Posterior vena cava (tissue), 2 donors: ENCODE results near the gene ZNF774. TPM values are rescaled to one million over a fixed set of nuclear protein-coding genes. Genes with fewer than 3 reads are reported as not detected.
"Not testable (repeated sequence)": the region's sequence is repeated elsewhere in the genome, so short reads cannot be mapped to it uniquely, and the experiment has no call there.

ENCODE experiments used
- DNase-seq: peaks from one replicate; pipeline ENCODE4 v3.0.0-alpha.2; 2020; ENCODE audit warnings: low spot score
- intact Hi-C, 2 donors: fragments of 100-400 bp; cut with DNase I; formaldehyde crosslinking; loops; one replicate each; pipeline versions ENCODE4 v1.14.1 to v1.14.2; 2022 to 2023
- long read RNA-seq, 2 donors: library from polyadenylated mRNA; unstranded; transcript quantifications; one replicate each; pipeline ENCODE4 v2.0.0, GENCODE V29; 2020 to 2021
- total RNA-seq, 2 donors: library from RNA; stranded (reverse); fragmentation: NEBNext Ultra II Directional; extraction: Animal tissue kit (Norgen Biotek cat#: 25700); gene quantifications; one replicate each; pipeline ENCODE4 v1.2.1, GENCODE V29; 2021
- donor health status: DM: yes; HTN: yes; CAD: no.
- donor health status: DM: yes; HTN: yes; CAD: no.

The ZNF774 gene
- total RNA-seq: 1 to 10 TPM; 3.5 to 4.0 TPM
- long read RNA-seq, donor 1, partial matches to known transcripts: 0 of 1 reads
- long read RNA-seq, donor 1, other reads (novel, unspliced or antisense): 1 of 1 reads
- long read RNA-seq, donor 2, partial matches to known transcripts: 0 of 2 reads
- long read RNA-seq, donor 2, other reads (novel, unspliced or antisense): 1 of 2 reads

DNA sequence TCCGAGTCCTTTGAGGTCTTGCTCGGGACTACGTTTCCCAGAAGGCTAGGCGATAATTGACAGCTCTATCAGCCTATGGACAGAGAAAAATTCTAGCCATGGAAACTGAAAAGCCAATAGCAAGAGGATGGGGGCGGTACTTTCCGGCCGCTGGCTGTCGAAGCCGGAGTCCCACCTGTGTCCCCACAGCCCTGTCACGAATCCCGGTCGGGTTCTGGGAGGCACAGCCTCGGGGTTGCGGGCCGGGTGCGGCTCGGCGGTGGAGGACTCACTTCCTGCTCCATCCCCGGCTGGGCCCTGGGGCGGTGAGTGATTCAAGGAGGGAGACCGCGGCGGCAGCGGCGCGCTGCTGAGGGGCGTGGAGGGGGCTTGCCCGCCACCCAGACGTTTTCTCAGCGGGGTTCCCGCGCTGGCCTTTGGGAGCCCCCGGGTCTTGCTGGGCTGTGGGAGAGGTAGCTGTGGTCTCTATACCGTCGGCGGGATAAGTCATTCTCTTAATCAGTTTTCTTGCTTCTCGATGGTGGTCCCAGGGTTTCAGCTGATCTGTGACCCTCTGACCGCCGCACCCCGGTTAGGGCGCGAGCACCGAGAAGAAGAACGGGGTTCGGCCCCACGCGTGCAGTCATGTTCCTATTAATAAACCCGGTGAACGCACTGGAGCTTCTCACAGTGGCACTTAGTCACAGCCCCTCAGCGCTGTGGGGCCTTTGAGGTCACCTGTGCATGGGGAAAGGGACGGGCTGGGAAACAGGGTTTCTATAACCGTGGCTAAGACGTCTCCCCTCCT lies at the start of gene ZNF774:
Gene ZNF774 (plus strand): TSS at position 178 of the 787 bp plus-strand sequence. CDS start 2,377 bp downstream, outside the sequence.
- intact Hi-C loops: no loop called here

DNA sequence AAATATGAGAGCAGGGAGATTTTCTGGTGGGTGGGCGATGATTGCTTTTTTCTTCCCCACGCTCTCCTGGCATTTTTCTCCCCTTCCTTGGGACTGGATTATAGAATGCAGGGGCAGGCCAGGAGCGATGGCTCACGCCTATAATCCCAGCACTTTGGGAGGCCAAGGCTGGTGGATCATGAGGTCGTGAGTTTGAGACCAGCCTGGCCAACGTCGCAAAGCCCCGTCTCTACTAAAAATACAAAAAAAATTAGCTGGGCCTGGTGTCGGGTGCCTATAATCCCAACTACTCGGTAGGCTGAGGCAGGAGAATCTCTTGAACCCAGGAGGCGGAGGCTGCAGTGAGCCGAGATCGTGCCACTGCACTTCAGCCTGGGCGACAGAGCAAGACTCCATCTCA lies 46.7 kb upstream of the ZNF774 start:
- DNase-seq, intact Hi-C loops: not testable (repeated sequence)

More for the DNA sequence above, at the start of gene ZNF774:
- peak; percentile 94 for DNase-seq

GRCh38 chr15:90305932-90306331 lies 46.2 kb upstream of the ZNF774 start:
- intact Hi-C loops: no loop called here
- DNase-seq: no peak

DNA sequence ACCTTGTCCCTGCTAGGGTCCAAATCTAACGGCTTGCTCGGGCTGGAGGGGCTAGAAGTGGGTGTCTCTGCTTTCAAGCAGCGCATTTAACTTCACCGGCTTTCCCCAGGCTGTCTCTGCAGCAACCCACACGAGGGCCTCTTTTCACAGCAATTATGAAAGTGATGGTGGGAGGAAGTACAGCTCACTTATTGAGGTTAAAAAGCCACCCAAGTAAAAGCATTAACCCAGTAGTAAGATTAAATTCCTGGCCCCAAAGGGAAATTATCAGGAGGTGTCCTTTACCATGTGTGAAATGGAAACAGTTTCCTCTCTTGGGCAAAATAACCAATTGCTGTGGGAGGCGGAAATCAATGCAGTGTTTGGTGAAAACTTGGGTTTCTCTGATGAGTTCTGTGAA lies 45.5 kb upstream of the ZNF774 start:
- no peak for DNase-seq
- intact Hi-C loops: no loop called here

GRCh38 chr15:90307661-90308060 lies 44.4 kb upstream of the ZNF774 start:
- intact Hi-C loops: no loop called here
- no peak for DNase-seq

DNA sequence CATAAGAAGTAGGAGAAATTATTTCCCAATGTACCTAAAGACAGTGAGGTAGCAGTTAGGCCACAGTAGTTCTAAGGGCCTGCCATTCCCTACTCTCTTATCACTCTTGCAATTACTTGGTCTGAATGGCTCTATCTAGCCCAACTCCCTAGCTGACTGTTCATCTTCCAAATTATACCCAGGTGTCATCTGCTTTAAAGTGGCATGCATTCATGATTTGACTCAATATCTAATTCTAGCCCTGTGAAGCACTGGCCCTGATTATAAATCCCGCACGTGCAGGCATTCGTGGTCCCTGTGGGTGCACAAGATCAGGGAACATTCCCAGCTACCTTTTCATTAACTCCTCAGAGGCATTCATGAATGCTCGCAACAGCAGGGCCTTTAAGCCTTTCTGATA lies 43.1 kb upstream of the ZNF774 start:
- intact Hi-C loops: no loop called here
- DNase-seq: no peak

DNA sequence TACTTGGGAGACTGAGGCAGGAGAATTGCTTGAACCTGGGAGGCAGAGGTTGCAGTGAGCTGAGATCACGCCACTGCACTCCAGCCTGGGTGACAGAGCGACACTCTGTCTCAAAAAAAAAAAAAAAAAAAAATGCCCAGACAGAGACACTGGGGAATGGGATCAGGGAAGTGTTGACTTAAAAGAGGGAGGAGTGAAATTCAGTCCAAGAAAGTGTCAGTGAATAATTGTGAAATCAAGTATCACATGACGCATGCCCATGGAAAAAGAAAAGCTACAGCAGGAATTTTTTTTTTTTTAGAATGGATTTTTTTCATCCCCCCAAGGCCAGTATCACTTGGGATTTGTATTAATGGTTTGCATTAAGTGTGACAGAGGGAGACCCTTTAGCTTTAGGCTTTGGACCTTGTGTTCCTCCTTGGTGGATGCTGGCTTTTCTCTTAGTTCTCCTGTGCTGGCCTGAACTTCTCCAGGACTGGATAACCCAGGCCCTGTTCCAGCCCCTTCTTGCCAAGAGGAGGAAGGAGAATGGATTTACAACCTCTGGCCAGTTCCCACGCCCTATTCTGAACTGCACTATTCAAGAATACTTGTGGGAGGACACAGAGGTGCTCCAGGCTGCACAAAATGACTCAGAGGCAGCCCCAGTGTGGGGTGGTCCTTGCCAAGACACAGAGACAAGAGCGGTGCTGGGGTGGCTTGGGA lies 36.7 kb upstream of the ZNF774 start:
- intact Hi-C loops: no loop called here
- peak; percentile 90 for DNase-seq

GRCh38 chr15:90316139-90316538 lies 35.9 kb upstream of the ZNF774 start:
- intact Hi-C loops: no loop called here
- no peak for DNase-seq

DNA sequence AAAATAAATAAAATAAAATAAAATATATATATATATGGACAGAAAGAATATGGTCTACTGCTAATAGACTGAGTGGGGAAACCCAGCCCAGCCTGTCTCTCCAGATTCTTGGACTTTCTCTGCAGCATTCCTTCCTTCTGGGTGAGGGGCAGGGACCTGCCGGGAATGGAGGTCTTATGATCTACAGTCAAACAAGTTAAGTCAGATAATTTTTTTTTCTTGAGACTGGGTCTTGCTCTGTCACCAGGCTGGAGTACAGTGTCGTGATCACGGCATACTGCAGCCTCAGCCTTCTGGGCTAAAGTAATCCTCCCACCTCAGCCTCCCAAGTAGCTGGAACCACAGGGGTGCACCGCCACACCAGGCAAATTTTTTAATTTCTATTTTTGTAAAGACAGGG lies 33.5 kb upstream of the ZNF774 start:
- intact Hi-C loops: no loop called here
- DNase-seq: no peak

DNA sequence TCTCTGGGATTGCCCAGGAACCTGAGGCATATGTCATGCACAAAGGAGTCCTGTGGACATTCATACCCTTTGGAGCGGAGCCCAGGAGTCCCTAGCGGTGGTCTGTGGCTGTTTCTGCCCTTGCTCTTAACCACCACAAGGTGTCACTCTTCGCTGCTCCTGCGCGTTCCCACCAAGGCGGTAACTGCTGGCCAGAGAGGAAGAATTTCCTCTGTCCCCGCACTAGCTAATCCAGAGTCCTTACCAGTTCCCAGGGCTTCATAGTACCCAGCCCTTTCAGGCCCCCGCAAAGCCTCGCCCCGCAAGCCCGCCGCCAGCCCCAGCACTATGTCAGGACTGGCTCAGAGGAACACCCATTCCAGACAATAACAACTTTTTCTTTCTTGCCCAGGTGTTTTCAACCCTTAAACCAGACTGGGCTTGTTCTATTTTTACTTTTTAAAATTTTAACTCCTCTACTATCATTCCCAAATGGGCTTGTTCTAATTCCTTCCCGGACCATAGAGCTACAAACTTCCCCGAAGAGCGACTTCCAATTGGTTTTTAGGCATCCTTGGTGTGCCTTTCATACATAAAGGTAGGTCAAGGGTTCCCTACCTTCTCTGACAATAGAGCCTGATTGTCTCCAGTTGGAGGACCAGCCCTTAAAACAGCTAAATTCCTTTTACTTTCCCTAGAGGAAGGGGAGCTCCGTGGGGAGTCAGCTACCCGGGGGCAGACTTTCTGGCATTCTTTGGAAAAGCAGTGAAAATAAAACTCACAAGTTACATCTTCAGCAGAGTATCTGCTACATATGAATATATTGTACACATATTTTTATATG lies 31.8 kb upstream of the ZNF774 start:
- intact Hi-C loops: loop anchor here in 1 of 2 donors (5.0 kb wide), 1 partner anchor 162 kb away; no protein-coding TSS in a partner anchor
- DNase-seq: peak; percentile 93

GRCh38 chr15:90320885-90321278 lies 31.2 kb upstream of the ZNF774 start:
- intact Hi-C loops: loop anchor here in 1 of 2 donors (5.0 kb wide), 1 partner anchor 161 kb away; no protein-coding TSS in a partner anchor

GRCh38 chr15:90322538-90322937 lies 29.5 kb upstream of the ZNF774 start:
- intact Hi-C loops: loop anchor here in 1 of 2 donors (5.0 kb wide), 1 partner anchor 160 kb away; no protein-coding TSS in a partner anchor

More at GRCh38 chr15:90320885-90321278, 31.2 kb upstream of the ZNF774 start:
- no peak for DNase-seq

GRCh38 chr15:90325726-90326125 lies 26.4 kb upstream of the ZNF774 start:
- intact Hi-C loops: no loop called here
- DNase-seq: no peak

More at GRCh38 chr15:90322538-90322937, 29.5 kb upstream of the ZNF774 start:
- DNase-seq: no peak

GRCh38 chr15:90326441-90326840 lies 25.6 kb upstream of the ZNF774 start:
- DNase-seq: no peak
- intact Hi-C loops: no loop called here

- intact Hi-C loops: no loop called here
- no peak for DNase-seq
These were observed 24.8 kb upstream of the ZNF774 start for GRCh38 chr15:90327311-90327710.

- DNase-seq: no peak
- intact Hi-C loops: no loop called here
These were observed 17.8 kb upstream of the ZNF774 start for GRCh38 chr15:90334304-90334731.

DNA sequence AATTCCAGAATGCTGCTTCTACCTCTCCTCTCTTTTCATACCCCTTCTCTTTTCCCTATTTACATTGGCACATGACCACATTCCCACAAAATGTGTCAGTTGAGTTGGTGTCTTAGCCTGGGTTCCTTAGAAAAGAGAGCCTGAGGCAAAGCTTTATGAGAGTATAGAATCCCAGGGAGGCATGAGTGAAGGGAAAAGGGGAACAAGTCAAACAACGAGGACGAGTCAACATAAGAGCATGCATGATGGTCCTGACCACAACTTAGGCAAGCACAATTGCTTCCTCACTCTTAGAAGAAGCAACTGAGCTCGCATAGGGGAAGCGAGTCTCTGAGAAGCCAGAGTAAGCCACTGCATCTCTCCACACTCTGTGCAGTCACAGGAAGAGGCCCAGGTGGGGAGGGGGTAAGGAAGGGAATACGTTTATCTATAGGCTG lies 15.4 kb upstream of the ZNF774 start:
- intact Hi-C loops: no loop called here
- DNase-seq: no peak

- no peak for DNase-seq
- intact Hi-C loops: no loop called here
These were observed 14.8 kb upstream of the ZNF774 start for GRCh38 chr15:90337256-90337655.

DNA sequence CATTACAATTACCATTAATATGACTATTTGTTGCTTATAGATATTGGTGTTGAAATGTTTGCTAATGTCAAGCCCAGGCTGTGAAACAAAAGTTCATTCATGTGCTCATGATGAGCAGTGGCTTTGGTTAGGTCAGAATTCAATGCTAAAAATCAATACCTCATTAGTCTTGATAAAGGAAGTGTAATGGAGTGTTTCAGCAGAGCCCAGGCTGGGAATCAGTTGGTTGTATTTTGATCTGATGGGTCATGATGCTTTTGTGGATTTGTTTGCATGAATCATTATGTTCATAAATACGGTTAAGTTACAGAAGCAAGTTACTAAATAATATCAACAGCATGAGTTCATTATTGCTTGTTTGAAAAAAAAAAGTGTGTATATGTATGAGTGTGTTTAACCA lies 13.6 kb upstream of the ZNF774 start:
- no peak for DNase-seq
- intact Hi-C loops: no loop called here
